Breast epithelium (tissue), 3 donors: Measurements from ENCODE around the gene BUB1B.

Source experiments
- CTCF ChIP-seq, 3 donors: fragments of 450-650 bp; IDR thresholded peaks; one replicate each; pipeline ENCODE4 v1.5.1; 2016 to 2017; ENCODE audit warnings: antibody characterized with exemption in 3 of 3, mild to moderate bottlenecking in 3 of 3, moderate library complexity in 3 of 3
- POLR2A ChIP-seq: fragments of 450-650 bp; IDR thresholded peaks from one replicate; pipeline ENCODE4 v1.6.1; 2016; ENCODE audit warnings: antibody characterized with exemption, mild to moderate bottlenecking, moderate library complexity
- POLR2AphosphoS5 ChIP-seq, 3 donors: sonication (generic); formaldehyde crosslinking; IDR thresholded peaks; one replicate each; pipeline ENCODE4 v1.6.1; 2017; ENCODE audit warnings: antibody characterized with exemption in 3 of 3

- peak; percentile 86 to 91 (median 89) for TF ChIP-seq CTCF (IDR thresholded peaks at IDR 0.05)
- no peak for TF ChIP-seq POLR2AphosphoS5 (IDR thresholded peaks at IDR 0.05)
- TF ChIP-seq POLR2A = no peak
Measured at GRCh38 chr15:40217166-40217824, 56.4 kb downstream of the BUB1B start.
